HepG2 (cell line): ENCODE measurements around the gene BPIFA2. TPM values are rescaled to one million over a fixed set of nuclear protein-coding genes. Genes with fewer than 3 reads are reported as not detected.

Source experiments
- ATM ChIP-seq: fragments of 450-650 bp; IDR thresholded peaks from 2 replicates; pipeline ENCODE4 v1.7.1; 2017; ENCODE audit warnings: mild to moderate bottlenecking, borderline replicate concordance
- CC2D1A ChIP-seq: sonication (generic); formaldehyde crosslinking; IDR thresholded peaks from 2 replicates; pipeline ENCODE4 v1.8.1; 2023; ENCODE audit warnings: mild to moderate bottlenecking, missing genetic modification reagents
- CREM ChIP-seq, 2 experiments: sonication (generic) in 1 of 2; formaldehyde crosslinking in 1 of 2; IDR thresholded peaks; 2 replicates each; pipeline versions ENCODE4 v1.4.0 to v1.6.1; 2016 to 2020; ENCODE audit warnings: antibody characterized with exemption in 1 of 2, mild to moderate bottlenecking in 1 of 2, missing genetic modification reagents in 1 of 2
- FOXP1 ChIP-seq, 2 experiments: fragments of 450-650 bp in 1 of 2; IDR thresholded peaks; 2 replicates each; pipeline ENCODE4 v1.6.1; 2017 to 2018; ENCODE audit warnings: antibody characterized with exemption in 1 of 2
- HNF4G ChIP-seq, 2 experiments: sonication (generic) in 1 of 2; formaldehyde crosslinking in 1 of 2; IDR thresholded peaks; 2 replicates each; pipeline versions ENCODE4 v1.4.0 to v1.6.1; 2011 to 2020; ENCODE audit warnings: borderline replicate concordance in 2 of 2, low read depth in 2 of 2, mild to moderate bottlenecking in 2 of 2, low read length in 1 of 2, missing genetic modification reagents in 1 of 2, moderate library complexity in 1 of 2
- KAT7 ChIP-seq: IDR thresholded peaks from 2 replicates; pipeline ENCODE4 v1.6.1; 2018; ENCODE audit warnings: borderline replicate concordance, missing compliant biosample characterization
- MEIS1 ChIP-seq: sonication (generic); formaldehyde crosslinking; IDR thresholded peaks from 2 replicates; pipeline ENCODE4 v1.9.0; 2021; ENCODE audit warnings: mild to moderate bottlenecking, missing genetic modification reagents, moderate library complexity, borderline replicate concordance
- NFRKB ChIP-seq: fragments of 450-650 bp; IDR thresholded peaks from 2 replicates; pipeline ENCODE4 v1.6.1; 2017
- SAP130 ChIP-seq: IDR thresholded peaks from 2 replicates; pipeline ENCODE4 v1.6.1; 2016; ENCODE audit warnings: low read depth
- SMC3 ChIP-seq: IDR thresholded peaks from 2 replicates; pipeline ENCODE4 v1.6.1; 2011; ENCODE audit warnings: low read length, improper control_type of control experiment
- SNAI1 ChIP-seq: sonication (generic); formaldehyde crosslinking; IDR thresholded peaks from 2 replicates; pipeline ENCODE4 v1.5.0; 2020; ENCODE audit warnings: mild to moderate bottlenecking, missing genetic modification reagents, borderline replicate concordance
- TGIF2 ChIP-seq: IDR thresholded peaks from 2 replicates; pipeline ENCODE4 v1.6.1; 2016; ENCODE audit warnings: control low read depth, missing compliant biosample characterization
- UBTF ChIP-seq: sonication (generic); formaldehyde crosslinking; IDR thresholded peaks from 2 replicates; pipeline ENCODE4 v1.4.0; 2020; ENCODE audit warnings: mild to moderate bottlenecking, missing genetic modification reagents
- YEATS2 ChIP-seq: sonication (generic); formaldehyde crosslinking; IDR thresholded peaks from 2 replicates; pipeline ENCODE4 v1.4.0; 2020; ENCODE audit warnings: missing genetic modification reagents, borderline replicate concordance
- ZBTB1 ChIP-seq: sonication (generic); formaldehyde crosslinking; IDR thresholded peaks from 2 replicates; pipeline ENCODE4 v1.4.0; 2020; ENCODE audit warnings: missing genetic modification reagents, borderline replicate concordance
- ZNF160 ChIP-seq: sonication (generic); formaldehyde crosslinking; IDR thresholded peaks from 2 replicates; pipeline ENCODE4 v1.8.0; 2022; ENCODE audit warnings: mild to moderate bottlenecking, inconsistent platforms, missing genetic modification reagents
- ZNF761 ChIP-seq: sonication (generic); formaldehyde crosslinking; conservative IDR thresholded peaks from 2 replicates; pipeline ENCODE4 v1.4.0; 2020; ENCODE audit warnings: mild to moderate bottlenecking, missing genetic modification reagents
- ZNF883 ChIP-seq: sonication (generic); formaldehyde crosslinking; IDR thresholded peaks from 2 replicates; pipeline ENCODE4 v1.5.1; 2020; ENCODE audit warnings: mild to moderate bottlenecking, missing genetic modification reagents; ENCODE audit errors: not compliant biosample characterization
- polyA plus RNA-seq, 8 experiments: library from polyadenylated mRNA; depleted of rRNA in 3 of 8; stranded (reverse) in 7 of 8; unstranded in 1 of 8; fragments of >200 nt; fragmentation: Illumina TruSeq in 4 of 8; extraction: Trizol in 4 of 8; gene quantifications; 2 replicates each; pipeline versions ENCODE4 v1.2.1 to v1.2.3, GENCODE V29; 2011 to 2016; ENCODE audit warnings: low read depth in 4 of 8, missing spikeins in 1 of 8, mixed read lengths in 1 of 8; ENCODE audit not compliant: insufficient read depth in 1 of 8
- total RNA-seq, 5 experiments: library from RNA; depleted of rRNA; stranded (reverse); fragments of >200 nt; fragmentation: Illumina TruSeq; extraction: Trizol; gene quantifications; 2 replicates each; pipeline ENCODE4 v1.2.3, GENCODE V29; 2016; ENCODE audit warnings: low read depth in 1 of 5

Gene BPIFA2
- total and polyA plus RNA-seq, 2 of the 13 experiments (the other 11 are each of a cell fraction or from before 2014, with no cell fraction given) = not detected

DNA sequence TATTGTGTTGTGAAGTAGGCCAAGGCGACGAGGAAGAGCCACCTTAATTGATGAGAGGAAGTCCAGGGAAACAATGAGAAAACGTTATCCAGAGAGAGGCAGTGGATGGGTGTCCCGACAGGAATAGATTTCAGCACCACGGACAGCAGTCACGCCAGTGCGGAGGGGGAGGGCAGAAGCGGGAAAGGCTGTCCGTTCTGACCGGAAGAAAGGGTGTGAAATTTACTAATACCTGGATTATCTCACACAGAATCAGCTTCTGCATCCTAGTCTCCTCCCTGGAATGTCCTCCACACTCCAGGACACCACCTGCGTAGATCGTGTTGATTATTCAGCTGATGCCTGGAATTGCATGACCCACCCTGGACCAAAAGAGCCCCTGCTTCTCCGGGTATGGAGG is 41.8 kb downstream of the BPIFA2 start (continued):
- TF ChIP-seq SNAI1 (CRISPR knock-in tag) (0 out of 2 replicates have a peak, but pooled peaks have one; percentile 62), TGIF2 (CRISPR knock-in tag) (peak; percentile 98), ZNF883 (CRISPR knock-in tag) (peak; percentile 90), HNF4G (IDR thresholded peaks at IDR 0.05; ENCODE audit: borderline replicate concordance, low read depth, low read length) (no peak), HNF4G (CRISPR knock-in tag; IDR thresholded peaks at IDR 0.05; ENCODE audit: borderline replicate concordance, low read depth) (no peak; the same call in 1 of the 2 replicates), UBTF (CRISPR knock-in tag) (no peak; the same call in 1 of the 2 replicates), YEATS2 (peak; percentile 89), CC2D1A (CRISPR knock-in tag) (0 out of 2 replicates have a peak, but pooled peaks have one; percentile 91), MEIS1 (peak; percentile 84; the same call in 1 of the 2 replicates), SMC3 (no peak), ZNF761 (no peak), FOXP1 (IDR thresholded peaks at IDR 0.05) (no peak), FOXP1 (CRISPR knock-in tag; IDR thresholded peaks at IDR 0.05) (0 out of 2 replicates have a peak, but pooled peaks have one; percentile 8), KAT7 (no peak), SAP130 (CRISPR knock-in tag) (peak; percentile 92), ATM (no peak), ZBTB1 (peak; percentile 85; the same call in 1 of the 2 replicates), ZNF160 (CRISPR knock-in tag) (peak; percentile 90; the same call in 1 of the 2 replicates), CREM (IDR thresholded peaks at IDR 0.05) (no peak), CREM (CRISPR knock-in tag; IDR thresholded peaks at IDR 0.05) (no peak), NFRKB (no peak)
- TF ChIP-seq, all 625 proteins: peak for 401
